Left lung (tissue), 10 donors: ENCODE results near the gene DEPDC7. TPM values are rescaled to one million over a fixed set of nuclear protein-coding genes. Genes with fewer than 3 reads are reported as not detected.
"Not testable (repeated sequence)": the region's sequence is repeated elsewhere in the genome, so short reads cannot be mapped to it uniquely, and the experiment has no call there.

Experiments
- ATAC-seq: fragments of 200-7000 bp; cut with Tn5 transposase; one replicate; pipeline ENCODE4 v1.9.1; 2020; ENCODE audit warnings: moderate library complexity
- DNase-seq, 4 donors: peaks; one replicate each; pipeline ENCODE4 v3.0.0-alpha.2; 2013 to 2020
- H3K27ac ChIP-seq, 2 donors: fragments of 200-600 bp; sonication (generic) in 1 of 2; one replicate each; pipeline versions ENCODE4 v1.5.0 to v1.8.0; 2020 to 2021
- H3K27me3 ChIP-seq, 2 donors: fragments of 200-600 bp; sonication (generic) in 1 of 2; one replicate each; pipeline versions ENCODE4 v1.5.0 to v1.8.0; 2020 to 2021
- H3K36me3 ChIP-seq, 2 donors: fragments of 200-600 bp; sonication (generic) in 1 of 2; one replicate each; pipeline versions ENCODE4 v1.5.0 to v1.8.0; 2020 to 2021
- H3K4me1 ChIP-seq, 2 donors: fragments of 200-600 bp; one replicate each; pipeline ENCODE4 v1.8.0; 2021
- H3K4me3 ChIP-seq, 2 donors: fragments of 200-600 bp; sonication (generic) in 1 of 2; one replicate each; pipeline versions ENCODE4 v1.5.0 to v1.8.0; 2020 to 2021; ENCODE audit warnings: mild to moderate bottlenecking in 1 of 2
- H3K9me3 ChIP-seq, 2 donors: fragments of 200-600 bp; sonication (generic) in 1 of 2; one replicate each; pipeline versions ENCODE4 v1.5.0 to v1.8.0; 2020 to 2021
- CTCF ChIP-seq, 2 donors: fragments of 200-600 bp; sonication (generic) in 1 of 2; IDR thresholded peaks; one replicate each; pipeline versions ENCODE4 v1.5.0 to v1.8.0; 2021; ENCODE audit warnings: antibody characterized with exemption in 2 of 2
- intact Hi-C, 2 donors: fragments of 100-400 bp; cut with DNase I; formaldehyde crosslinking; loops; one replicate each; pipeline versions ENCODE4 v1.11.2 to v1.14.2; 2022
- polyA plus RNA-seq, 6 donors: library from polyadenylated mRNA; unstranded; fragments of 120-200 nt; gene quantifications; one replicate each; pipeline ENCODE4 v1.2.1, GENCODE V29; 2013; ENCODE audit not compliant: insufficient read length in 6 of 6
- total RNA-seq, 2 donors: library from RNA; stranded (reverse); fragmentation: NEBNext Ultra II Directional; extraction: Animal tissue kit (Norgen Biotek cat#: 25700); gene quantifications; one replicate each; pipeline ENCODE4 v1.2.1, GENCODE V29; 2021
- donor health status: DM: no; HTN: yes; CAD: no.
- donor health status: DM: no; HTN: no; CAD: no.

The DEPDC7 gene
- total and polyA plus RNA-seq, 8 donors, result 1.2 to 23.5 (median 18.5) TPM

- Histone ChIP-seq H3K9me3 (no peaks in the 10 kb centered on the region), H3K27ac (no peak overlapping the region), H3K36me3 (peaks cover 0 to 22% of the 10 kb centered on the region in 2 donors), H3K4me1 (peaks cover 3 to 21% of the 10 kb centered on the region in 2 donors), H3K4me3 (no peak overlapping the region), H3K27me3 (no peaks in the 10 kb centered on the region)
- DNase-seq (no peak), ATAC-seq (no peak)
- intact Hi-C loops, result no loop called here
- no peak for TF ChIP-seq CTCF (IDR thresholded peaks at IDR 0.05)
These were observed 28.6 kb downstream of the DEPDC7 start for GRCh38 chr11:33044285-33044756.

GRCh38 chr11:33045551-33046255, 30.0 kb downstream of the DEPDC7 start:
- DNase-seq (no peak), ATAC-seq (no peak)
- H3K27ac ChIP-seq, result no peak overlapping the region
- intact Hi-C loops, result no loop called here
- peaks cover 3 to 15% of the 10 kb centered on the region in 2 donors for H3K4me1 ChIP-seq
- no peak overlapping the region for H3K4me3 ChIP-seq
- H3K27me3 ChIP-seq, result no peaks in the 10 kb centered on the region
- TF ChIP-seq CTCF (IDR thresholded peaks at IDR 0.05), result no peak
- H3K9me3 ChIP-seq, result no peaks in the 10 kb centered on the region
- peaks cover 0 to 22% of the 10 kb centered on the region in 2 donors for H3K36me3 ChIP-seq

DNA sequence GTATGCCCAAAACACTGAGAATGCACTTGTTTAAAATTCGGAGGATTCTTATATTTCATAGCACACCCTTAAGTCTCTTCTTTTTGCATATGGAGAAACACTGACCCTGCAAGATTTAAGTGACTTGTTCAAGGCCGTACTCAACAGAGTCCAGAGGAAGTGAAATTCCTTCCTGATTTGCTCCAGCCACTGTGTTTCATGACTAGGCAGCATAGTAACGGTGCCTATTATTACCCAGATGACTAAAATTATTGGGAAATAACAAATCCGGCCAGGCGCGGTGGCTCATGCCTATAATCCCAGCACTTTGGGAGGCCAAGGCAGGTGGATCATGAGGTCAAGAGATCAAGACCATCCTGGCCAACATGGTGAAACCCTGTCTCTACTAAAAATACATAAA, 33.0 kb downstream of the DEPDC7 start:
- H3K9me3 ChIP-seq, intact Hi-C loops, H3K4me3 ChIP-seq, DNase-seq, H3K27me3 ChIP-seq: not testable (repeated sequence)
- Histone ChIP-seq H3K4me1 (peaks cover 0 to 19% of the 10 kb centered on the region in 2 donors), H3K36me3 (peaks cover 0 to 22% of the 10 kb centered on the region in 2 donors), H3K27ac (peak overlapping the region in 1 of 2 donors; percentile 66)
- peak; percentile 76 for ATAC-seq

DNA sequence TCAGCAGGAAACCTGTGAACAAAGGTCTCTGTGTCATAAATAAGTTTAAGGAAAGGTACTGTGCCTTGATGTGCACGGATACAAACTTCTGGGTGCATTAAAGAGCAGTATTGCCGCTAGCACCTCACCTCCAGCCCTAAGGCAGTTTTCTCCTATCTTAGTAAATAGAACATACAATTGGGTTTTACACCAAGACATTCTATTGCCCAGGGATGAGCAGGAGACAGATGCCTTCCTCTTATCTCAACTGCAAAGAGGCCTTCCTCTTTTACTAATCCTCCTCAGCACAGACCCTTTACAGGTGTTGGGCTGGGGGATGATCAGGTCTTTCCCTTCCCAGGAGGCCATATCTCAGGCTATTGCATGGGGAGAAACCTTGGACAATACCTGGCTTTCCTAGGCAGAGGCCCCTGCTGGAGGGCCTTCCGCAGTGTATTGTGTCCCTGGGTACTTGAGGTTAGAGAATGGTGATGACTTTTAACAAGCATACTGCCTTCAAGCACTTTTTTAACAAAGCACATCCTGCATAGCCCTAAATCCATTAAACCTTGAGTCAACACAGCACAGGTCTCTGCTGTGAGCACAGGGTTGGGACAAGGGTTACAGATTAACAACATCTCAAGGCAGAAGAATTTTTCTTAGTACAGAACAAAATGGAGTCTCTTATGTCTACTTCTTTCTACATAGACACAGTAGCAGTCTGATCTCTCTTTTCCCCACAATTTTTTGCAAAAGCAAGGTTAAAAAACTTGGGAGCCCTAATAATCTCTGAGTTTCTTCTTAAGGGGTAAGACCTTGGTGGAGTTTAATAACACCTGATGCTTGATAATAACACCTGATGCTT, 34.1 kb downstream of the DEPDC7 start:
- DNase-seq, H3K9me3 ChIP-seq, H3K27me3 ChIP-seq, intact Hi-C loops, ATAC-seq, H3K4me3 ChIP-seq: not testable (repeated sequence)
- Histone ChIP-seq H3K4me1 (peaks cover 0 to 19% of the 10 kb centered on the region in 2 donors), H3K27ac (peak overlapping the region in 1 of 2 donors; percentile 66), H3K36me3 (peaks cover 0 to 16% of the 10 kb centered on the region in 2 donors)

DNA sequence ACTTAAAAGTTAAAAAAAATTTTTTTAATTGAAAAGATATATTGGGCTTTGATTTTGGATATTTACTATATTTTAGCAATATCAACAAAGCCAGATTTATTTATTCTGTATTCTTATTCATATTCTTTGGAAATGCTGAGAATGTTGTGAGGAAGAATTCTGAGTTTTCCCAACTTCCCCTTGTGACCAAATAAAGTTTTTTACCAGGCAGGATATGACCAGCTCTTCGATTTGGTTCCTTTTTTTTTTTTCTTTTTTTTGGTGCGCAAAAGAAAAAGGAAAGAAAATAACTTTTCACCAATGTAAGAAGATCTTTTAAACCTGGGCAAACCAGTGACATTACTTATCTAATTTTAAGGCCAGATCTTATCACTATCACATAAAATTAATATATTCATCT, 36.6 kb downstream of the DEPDC7 start:
- no peaks in the 10 kb centered on the region for H3K27me3 ChIP-seq
- no peak overlapping the region for H3K4me3 ChIP-seq
- no peak for TF ChIP-seq CTCF (IDR thresholded peaks at IDR 0.05)
- H3K4me1 ChIP-seq, result peaks cover 0 to 19% of the 10 kb centered on the region in 2 donors
- H3K27ac ChIP-seq, result peak overlapping the region in 1 of 2 donors; percentile 82
- DNase-seq, result no peak
- no peaks in the 10 kb centered on the region for H3K9me3 ChIP-seq
- intact Hi-C loops, result no loop called here
- ATAC-seq, result no peak
- H3K36me3 ChIP-seq, result peaks cover 0 to 20% of the 10 kb centered on the region in 2 donors

DNA sequence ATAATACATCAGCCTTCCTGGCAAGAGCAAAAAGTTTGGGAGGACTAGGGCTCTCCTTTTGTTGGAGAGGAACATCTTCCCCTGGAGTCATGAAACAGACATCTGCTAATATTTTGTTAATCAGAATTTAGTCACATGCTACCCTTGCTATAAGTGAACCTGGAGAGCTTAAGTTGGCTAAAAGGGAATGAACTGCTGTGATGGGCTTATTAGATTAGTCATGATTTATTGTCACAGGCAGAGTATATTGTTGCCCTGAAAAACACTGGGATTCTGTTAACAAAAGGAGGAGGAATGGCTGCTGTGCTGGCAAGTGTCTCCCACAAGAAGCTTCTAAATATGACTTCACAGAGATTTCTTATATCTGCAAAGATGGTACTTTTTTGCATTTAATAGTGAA, 39.7 kb downstream of the DEPDC7 start:
- TF ChIP-seq CTCF (IDR thresholded peaks at IDR 0.05), result no peak
- no peak for ATAC-seq

More for the DNA sequence above, 39.7 kb downstream of the DEPDC7 start:
- H3K4me3 ChIP-seq, result no peak overlapping the region
- DNase-seq, result no peak
- H3K36me3 ChIP-seq, result peaks cover 0 to 51% of the 10 kb centered on the region in 2 donors
- H3K27me3 ChIP-seq, result no peaks in the 10 kb centered on the region
- intact Hi-C loops, result no loop called here
- no peaks in the 10 kb centered on the region for H3K9me3 ChIP-seq
- H3K27ac ChIP-seq, result no peak overlapping the region
- peaks cover 0 to 7% of the 10 kb centered on the region in 2 donors for H3K4me1 ChIP-seq
